ENCODE data around the gene DYNC1I1.

The DYNC1I1 gene

DNA sequence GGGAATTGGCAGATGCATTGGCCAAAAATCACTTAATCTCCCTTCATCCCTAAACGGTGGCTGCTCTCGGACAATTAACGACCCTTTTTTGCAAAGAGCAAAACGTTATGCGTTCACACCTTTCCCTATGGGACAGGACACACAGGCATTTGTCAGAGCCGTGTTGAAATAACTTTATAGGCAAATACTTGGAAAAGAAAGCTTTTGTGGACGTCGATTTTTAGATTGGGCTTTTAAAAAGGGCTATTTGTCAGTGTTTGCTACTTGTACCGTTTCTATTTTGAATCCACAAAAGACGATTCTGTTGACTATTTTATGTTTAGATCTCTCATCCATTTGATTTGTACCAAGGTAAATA, 304.0 kb downstream of the DYNC1I1 start:
- TF ChIP-seq, protein P1, sequence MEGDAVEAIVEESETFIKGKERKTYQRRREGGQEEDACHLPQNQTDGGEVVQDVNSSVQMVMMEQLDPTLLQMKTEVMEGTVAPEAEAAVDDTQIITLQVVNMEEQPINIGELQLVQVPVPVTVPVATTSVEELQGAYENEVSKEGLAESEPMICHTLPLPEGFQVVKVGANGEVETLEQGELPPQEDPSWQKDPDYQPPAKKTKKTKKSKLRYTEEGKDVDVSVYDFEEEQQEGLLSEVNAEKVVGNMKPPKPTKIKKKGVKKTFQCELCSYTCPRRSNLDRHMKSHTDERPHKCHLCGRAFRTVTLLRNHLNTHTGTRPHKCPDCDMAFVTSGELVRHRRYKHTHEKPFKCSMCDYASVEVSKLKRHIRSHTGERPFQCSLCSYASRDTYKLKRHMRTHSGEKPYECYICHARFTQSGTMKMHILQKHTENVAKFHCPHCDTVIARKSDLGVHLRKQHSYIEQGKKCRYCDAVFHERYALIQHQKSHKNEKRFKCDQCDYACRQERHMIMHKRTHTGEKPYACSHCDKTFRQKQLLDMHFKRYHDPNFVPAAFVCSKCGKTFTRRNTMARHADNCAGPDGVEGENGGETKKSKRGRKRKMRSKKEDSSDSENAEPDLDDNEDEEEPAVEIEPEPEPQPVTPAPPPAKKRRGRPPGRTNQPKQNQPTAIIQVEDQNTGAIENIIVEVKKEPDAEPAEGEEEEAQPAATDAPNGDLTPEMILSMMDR (conservative IDR thresholded peaks at IDR 0.05) = no peak
- no peak for TF ChIP-seq ZFX (IDR thresholded peaks at IDR 0.05)
- H3K27ac ChIP-seq = no peak overlapping the region

DNA sequence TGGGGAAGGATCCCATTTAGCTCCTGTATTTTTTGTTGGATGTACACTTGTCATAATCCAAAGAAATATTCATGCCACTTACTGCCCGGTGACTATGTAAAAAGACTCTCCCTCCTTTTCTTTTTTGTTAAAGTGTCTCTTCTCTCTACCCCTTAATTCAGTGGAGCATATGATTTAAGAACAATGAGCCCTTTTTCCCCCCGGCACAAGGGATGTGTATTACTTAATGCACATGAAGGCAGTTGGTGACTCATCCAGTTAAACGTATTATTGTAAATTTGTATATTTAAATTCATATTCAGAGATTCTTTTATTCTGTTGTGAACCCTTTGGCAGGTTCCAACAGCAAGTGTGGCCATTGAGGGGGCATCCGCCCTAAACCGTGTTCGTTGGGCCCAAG, 307.7 kb downstream of the DYNC1I1 start:
- H3K27ac ChIP-seq = no peak overlapping the region
- TF ChIP-seq ZFX (IDR thresholded peaks at IDR 0.05) = no peak
- TF ChIP-seq, protein P1 (conservative IDR thresholded peaks at IDR 0.05) = no peak

DNA sequence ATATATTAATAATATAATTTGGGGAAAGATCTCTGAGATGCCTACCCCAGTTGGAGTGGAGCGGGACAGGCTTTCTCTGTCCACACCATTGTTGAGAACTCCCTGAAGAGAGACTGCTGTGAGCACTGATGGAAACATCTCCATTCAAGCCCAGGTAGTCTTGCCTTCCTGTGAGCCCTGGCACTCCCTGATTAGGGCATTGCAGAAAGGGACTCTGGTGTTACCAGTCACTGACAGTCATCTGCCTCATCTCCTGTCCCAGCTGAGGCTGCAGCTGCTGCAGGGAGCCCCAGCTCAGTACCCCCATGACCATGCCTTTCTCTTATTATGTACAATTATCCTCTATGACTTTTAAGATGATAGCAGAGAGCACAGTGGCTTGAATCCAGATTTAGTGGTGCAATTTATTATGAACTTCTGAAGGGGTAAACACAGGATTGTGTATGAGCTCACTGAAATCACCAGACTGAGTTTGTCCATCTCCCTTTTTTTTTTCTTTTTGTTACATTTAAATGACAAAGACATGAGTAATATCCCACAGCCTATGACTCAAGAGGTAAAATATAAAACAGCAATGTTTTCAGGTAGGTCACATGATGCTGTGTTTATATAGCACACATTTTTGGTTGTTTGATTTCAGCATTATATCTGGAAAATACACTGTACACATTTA, 312.7 kb downstream of the DYNC1I1 start:
- H3K27ac ChIP-seq = no peak overlapping the region
- TF ChIP-seq, protein P1 (conservative IDR thresholded peaks at IDR 0.05) = no peak
- no peak for TF ChIP-seq ZFX (IDR thresholded peaks at IDR 0.05)

DNA sequence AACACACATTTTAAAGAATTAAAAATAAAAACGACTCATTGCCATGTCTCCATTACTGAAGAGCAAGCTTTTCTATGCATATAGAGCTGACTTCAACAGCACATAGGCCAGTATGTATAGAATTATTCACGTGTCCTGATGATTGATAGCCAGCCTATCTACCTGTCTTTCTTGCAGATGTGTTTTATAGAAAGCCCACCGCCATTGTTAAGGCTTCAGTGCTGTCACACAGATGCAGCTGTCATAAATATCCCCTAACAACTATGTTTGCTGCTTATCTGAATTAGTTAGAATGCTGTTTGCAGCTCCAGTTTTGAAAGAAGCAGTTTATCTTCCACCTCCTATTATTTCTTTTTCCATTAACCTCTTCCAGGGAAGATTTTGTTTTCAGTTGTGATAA, 313.6 kb downstream of the DYNC1I1 start:
- no peak overlapping the region for H3K27ac ChIP-seq
- no peak for TF ChIP-seq ZFX (IDR thresholded peaks at IDR 0.05)
- TF ChIP-seq, protein P1 (conservative IDR thresholded peaks at IDR 0.05) = no peak

DNA sequence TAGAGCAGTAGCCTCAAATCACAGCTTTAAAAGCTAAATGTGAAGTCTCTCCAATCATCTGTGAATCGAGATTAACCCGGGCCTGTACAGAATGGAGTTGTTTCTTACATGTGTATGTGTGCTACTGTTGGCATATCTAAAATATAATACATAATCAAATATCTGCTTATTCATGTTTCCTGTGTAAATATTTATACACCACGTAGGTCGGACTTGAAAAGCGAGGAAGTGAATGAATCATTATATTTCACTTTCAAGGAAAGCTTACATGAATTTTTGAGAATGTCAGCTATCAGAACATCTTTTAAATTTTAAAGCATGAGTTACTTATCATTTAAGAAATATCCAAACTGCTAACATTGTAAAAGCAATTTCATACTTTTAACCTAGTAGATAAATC, 316.2 kb downstream of the DYNC1I1 start:
- no peak for TF ChIP-seq ZFX (IDR thresholded peaks at IDR 0.05)
- TF ChIP-seq, protein P1 (conservative IDR thresholded peaks at IDR 0.05) = no peak
- no peak overlapping the region for H3K27ac ChIP-seq

DNA sequence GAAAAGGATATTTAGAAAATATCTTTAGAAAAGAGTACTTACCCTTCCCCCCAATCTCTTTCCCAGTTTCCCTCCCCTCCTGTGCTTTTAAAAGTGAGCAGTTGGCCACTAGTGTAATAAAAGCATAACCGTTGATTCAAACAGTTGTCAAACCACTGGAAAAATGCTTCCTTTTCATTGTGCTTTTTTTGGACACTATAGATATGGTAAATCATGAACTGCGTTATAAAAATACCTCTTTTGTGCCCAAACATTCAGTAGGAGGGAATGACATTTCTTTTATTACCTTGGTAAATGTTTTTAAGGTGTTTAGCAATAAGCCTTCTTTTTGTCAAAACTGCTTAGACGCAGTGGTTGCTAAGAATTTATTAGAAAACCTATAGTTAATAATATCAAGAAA, 317.2 kb downstream of the DYNC1I1 start:
- TF ChIP-seq, protein P1 (conservative IDR thresholded peaks at IDR 0.05) = no peak
- TF ChIP-seq ZFX (IDR thresholded peaks at IDR 0.05) = no peak
- no peak overlapping the region for H3K27ac ChIP-seq

DNA sequence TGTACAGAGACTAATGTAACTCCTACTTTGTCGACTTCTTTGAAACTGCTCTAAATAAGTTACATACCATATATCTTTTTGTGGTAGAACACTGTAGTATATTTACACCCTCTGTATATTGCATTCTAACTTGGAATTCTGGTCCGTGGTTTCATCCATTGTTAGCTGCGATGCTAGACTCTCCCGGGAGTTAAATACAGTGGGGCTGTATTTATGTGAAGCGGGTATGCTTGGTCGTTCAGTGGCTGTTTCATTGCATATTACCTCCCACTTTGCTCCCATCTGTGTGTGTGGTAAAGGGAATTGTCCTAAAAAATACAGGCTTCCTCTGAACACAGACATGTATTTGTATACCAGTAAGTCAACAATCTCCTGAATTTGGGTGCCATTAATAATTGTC, 318.4 kb downstream of the DYNC1I1 start:
- TF ChIP-seq, protein P1 (conservative IDR thresholded peaks at IDR 0.05) = no peak
- TF ChIP-seq ZFX (IDR thresholded peaks at IDR 0.05) = no peak
- no peak overlapping the region for H3K27ac ChIP-seq
